GM19372 (cell line): Measurements from ENCODE around the gene MKRN2OS.

Source experiments
- ATAC-seq: cut with Tn5 transposase; IDR thresholded peaks from one replicate; pipeline ENCODE4 v1.9.1; 2021; ENCODE audit warnings: mild to moderate bottlenecking, low read depth, moderate library complexity; ENCODE audit not compliant: unreplicated experiment

Gene MKRN2OS, protein sequence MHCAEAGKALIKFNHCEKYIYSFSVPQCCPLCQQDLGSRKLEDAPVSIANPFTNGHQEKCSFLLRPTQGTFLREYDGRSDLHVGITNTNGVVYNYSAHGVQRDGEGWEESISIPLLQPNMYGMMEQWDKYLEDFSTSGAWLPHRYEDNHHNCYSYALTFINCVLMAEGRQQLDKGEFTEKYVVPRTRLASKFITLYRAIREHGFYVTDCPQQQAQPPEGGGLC

DNA sequence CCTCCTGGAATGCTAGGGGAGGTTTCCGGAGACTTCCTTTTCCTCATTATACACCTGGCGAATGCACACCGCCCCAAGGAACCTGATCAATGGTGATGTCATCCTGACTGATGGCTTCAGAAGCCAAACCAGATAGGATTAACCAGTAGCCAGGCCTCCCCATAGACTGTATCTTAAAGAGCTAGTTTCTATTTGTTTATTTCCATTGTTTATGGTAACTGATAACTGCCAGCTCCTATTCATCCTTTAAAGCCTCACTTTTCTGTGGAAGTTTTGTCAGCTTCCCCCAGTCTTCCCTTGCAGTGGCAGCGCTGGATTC is at the start of gene MKRN2OS:
MKRN2OS (minus strand) TSS at position 27 of the 319 bp plus-strand sequence. CDS start 35 bp downstream, outside the sequence.
- no peak for ATAC-seq

DNA sequence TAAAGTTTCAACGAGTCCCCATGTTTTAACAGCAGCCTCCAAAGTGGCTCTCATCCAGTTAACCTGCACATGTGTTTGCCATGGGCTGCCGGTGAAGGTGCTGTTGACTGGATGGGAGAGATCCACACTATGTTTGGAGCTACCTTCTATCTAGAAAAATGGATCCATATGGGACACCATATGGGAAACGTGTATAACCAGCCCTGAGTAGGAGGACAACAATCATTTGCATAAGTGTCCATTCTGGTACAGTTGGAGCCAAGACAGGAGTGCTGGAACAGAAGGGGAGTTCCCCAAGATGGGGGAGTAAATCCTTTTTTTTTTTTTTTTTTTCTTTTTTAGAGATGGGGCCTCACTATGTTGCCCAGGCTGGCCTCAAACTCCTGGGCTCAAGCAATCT is 48.2 kb upstream of the MKRN2OS start:
- ATAC-seq: no peak

DNA sequence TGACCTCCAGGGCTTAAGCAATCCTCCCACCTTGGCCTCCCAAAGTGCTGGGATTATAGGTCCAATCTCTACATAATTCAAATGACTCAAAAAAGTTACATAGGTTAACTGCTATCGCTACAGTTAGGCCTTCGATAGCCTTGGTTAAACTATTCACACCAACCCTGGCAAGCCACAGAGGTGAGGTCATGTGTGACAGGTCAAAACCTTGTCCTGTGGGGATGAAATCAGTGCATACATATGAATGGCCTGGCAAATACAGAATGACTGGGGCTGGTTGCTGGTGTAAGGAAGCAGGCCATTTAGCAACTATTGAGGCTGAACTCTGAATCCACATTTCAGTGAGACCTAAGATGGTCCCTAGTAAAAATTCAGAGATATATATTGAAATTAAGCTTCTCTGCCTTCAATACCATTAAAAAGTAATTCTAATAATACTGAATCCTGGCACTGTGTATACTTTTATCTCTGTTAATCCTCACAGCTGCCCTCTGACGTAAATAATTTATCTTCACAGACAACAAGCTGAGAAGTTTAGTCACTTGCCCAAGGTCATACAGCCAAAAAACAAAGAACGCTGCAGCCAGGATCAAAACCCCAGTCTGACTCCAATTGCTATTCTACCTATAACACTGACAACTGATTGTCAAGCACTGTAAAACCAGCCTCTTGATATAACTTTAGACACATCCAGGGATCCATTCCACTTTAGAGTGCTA is 46.9 kb upstream of the MKRN2OS start:
- ATAC-seq: no peak

DNA sequence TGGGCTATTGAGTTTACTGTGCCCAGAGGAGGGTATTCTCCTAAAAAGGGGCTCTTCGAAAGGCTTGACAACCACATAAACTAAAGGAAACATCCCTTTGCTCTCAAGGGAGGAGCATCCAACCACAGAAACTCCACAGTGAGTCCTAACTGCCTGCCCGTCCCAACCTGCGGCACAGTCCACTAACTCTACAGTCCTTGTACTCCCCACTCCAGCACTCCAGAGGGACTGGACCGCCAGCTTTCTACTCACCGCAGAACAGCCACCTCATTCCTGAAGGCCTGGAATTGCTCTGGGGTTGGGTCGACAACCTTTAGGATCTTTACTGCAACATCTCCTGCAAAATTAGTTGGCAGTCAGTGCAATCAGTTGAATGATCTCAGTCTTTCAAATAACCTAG is 46.2 kb upstream of the MKRN2OS start:
- ATAC-seq: no peak

GRCh38 chr3:12590096-12590495 is 44.8 kb upstream of the MKRN2OS start:
- ATAC-seq: no peak

DNA sequence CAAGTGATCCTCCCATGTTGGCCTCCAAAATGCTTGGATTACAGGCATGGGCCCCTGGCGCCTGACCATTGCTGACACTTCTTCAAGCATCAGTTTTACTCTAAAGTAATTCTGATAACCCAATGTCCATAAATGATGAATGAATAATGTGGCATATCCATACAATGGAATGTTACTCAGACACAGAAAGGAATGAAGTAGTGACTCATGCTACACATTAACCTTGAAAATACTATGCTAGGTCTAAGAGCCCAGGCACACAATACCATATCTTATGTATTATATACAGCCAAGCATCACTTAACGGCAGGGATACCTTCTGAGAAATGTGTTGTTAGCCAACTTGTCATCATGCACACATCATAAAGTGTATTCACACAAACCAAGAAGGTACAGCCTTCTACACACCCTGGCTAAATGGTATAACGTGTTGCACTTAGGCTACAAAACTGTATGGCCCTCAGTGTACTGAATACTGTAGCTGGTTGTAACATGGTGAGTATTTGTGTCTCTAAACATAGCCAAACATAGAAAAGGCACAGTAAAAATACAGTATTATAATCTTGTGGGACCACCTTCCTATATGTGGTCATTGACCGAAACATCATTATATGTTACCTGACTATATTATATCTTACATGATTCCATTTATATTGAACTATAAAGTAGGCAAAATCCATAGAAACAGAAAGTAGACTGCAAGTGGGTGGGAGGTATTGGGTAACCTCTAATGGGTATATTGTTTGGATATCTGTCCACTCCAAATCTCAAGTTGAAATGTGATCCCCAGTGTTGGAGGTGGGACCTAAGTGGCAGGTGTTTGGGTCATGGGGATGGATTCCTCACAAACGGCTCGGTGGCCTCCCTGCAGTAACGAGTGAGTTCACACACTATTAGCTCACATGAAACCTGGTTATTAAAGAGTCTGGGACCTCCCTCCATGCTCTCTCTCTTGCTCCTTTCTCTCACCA is 43.0 kb upstream of the MKRN2OS start:
- ATAC-seq: no peak

DNA sequence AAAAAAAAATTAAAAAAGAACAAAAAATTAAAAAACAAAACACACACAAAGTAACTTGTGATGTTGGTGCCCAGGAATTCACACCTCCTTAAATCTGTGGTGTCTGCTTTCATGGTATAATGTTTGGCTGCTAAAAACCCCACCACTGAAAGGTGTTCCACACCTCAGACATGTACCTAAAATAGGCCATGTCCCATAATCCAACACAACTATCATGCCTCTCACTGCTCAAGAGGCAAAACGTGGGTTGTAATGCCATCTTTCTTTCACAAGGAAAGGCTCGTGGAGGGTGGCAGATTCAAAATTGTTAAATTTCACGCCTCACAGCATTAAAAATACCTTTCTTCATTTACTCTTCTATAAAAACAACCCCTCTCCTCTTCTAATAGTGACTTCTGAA is 41.1 kb upstream of the MKRN2OS start:
- no peak for ATAC-seq

DNA sequence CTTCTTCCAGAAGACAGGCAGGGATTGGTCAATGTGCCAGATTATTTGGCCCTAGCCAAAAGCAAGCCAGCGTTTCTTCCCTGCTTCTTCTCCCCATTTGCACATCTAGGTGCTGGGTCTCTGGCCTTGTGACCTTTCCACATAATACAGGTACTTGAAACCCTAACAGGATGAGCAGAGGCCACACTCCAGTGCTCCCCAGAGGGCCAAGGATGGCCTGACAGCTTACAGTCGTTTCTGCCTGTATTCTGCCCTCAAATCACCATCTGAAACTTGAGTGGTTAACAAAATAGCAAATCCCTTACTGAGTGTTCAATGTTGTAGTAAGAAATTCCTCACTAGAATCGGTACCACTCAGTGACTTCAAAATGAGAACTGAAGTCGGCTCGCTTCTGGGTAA is 40.7 kb upstream of the MKRN2OS start:
- ATAC-seq: no peak

- ATAC-seq: no peak
Measured at GRCh38 chr3:12585181-12585580, 39.9 kb upstream of the MKRN2OS start.

GRCh38 chr3:12584083-12584482 is 38.8 kb upstream of the MKRN2OS start:
- ATAC-seq: no peak

DNA sequence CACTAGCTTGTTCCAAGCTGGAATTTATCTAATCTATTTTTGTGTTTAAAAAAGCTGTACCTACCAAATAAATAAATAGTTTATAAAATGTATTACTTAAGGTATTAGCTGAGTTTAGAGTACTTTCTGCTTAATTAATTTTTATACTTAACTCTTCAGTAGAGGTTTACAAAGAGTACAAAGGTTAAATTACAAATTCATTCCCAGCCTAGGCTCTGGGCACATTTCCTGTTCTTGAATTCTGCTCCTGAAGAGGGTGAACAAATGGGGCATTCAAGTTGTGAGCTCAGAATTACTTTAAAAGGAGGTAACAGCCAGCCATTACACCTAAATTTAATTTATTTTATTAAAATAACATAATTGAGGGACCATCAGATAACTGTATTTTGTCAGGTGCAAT is 38.0 kb upstream of the MKRN2OS start:
- no peak for ATAC-seq

DNA sequence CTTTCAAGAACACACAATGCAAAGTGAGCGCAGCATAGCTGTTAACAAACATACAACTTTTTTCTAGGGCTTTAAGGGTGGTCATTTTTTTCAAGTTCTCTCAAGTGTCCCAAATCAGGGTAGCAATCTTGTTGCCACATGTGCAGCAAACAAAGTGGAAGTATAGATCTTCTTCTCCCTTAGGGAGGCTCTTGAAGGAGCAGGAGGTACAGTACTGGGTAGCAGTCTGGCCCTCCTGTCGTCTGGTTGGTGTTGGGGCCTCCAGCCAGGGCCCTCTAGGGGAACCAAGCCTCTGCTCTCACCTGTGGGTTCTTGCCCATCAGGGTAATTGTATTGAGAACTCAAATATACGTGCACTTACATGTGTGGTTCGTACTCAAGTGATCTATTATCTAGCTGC is 37.4 kb upstream of the MKRN2OS start:
- ATAC-seq: no peak

GRCh38 chr3:12579905-12580304 is 34.6 kb upstream of the MKRN2OS start:
- no peak for ATAC-seq

GRCh38 chr3:12579456-12579855 is 34.2 kb upstream of the MKRN2OS start:
- ATAC-seq: no peak

GRCh38 chr3:12578742-12579141 is 33.4 kb upstream of the MKRN2OS start:
- no peak for ATAC-seq

- ATAC-seq: no peak
Measured at GRCh38 chr3:12577379-12577778, 32.1 kb upstream of the MKRN2OS start.

GRCh38 chr3:12574661-12575060 is 29.4 kb upstream of the MKRN2OS start:
- no peak for ATAC-seq

DNA sequence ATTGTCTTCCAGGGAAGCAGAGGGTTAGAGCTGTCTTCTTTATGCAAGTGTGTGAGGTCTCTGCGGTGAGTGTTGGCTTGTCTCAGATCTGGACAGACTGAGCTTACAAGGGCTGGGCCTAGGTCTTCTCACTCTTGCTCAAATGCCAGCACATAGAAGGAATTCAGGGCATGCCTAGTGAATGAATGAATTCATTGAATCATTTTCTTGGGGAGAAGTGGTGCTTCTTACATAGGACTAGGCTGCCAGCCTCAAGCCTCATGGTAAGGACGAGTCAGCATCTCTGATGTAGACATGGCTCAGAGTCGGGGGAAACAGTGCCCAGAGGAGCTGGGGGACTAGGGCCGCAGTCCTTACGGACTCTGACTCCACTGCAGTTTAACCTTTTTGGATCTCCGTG is 28.8 kb upstream of the MKRN2OS start:
- no peak for ATAC-seq

DNA sequence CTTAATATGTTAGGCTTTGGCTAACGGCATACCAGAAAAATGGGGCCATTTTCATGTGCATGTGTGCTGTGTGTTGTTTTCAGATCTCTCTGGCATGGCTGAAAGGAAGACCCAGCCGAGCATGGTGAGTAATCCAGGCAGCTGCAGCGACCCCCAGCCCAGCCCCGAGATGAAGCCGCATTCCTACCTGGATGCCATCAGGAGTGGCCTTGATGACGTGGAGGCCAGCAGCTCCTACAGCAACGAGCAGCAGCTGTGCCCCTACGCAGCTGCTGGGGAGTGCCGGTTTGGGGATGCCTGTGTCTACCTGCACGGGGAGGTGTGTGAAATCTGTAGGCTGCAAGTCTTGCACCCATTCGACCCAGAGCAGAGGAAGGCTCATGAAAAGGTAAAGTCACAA is 26.7 kb upstream of the MKRN2OS start:
- no peak for ATAC-seq

DNA sequence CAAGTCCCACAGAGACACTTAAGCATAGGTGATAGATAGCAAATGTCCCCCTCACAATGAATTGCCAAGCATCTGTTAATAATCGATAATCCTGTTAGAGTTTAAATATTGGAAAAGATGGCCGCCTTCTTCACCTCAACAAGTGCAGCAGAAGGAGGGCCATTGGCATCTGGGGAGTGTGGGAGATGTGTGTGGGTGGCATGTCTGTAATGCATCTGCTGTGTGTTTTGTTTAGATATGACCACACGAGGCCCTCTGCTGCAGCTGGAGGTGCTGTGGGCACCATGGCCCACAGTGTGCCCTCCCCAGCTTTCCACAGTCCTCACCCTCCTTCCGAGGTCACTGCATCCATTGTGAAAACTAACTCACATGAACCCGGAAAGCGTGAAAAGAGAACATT is 24.5 kb upstream of the MKRN2OS start:
- ATAC-seq: no peak

GRCh38 chr3:12568747-12569146 is 23.4 kb upstream of the MKRN2OS start:
- no peak for ATAC-seq
